ENCODE data around the gene ZNF554.

GRCh38 chr19:2782936-2783780 lies 36.5 kb upstream of the ZNF554 start, which contains the start of gene SGTA:
- TF ChIP-seq CTCF (IDR thresholded peaks at IDR 0.05) (peak in 1 of 3 experiments; percentile 54), POLR2AphosphoS5 (IDR thresholded peaks at IDR 0.05; ENCODE audit: insufficient read depth in 1 of 2, low read depth in 1 of 2) (peak; percentile 96 to 98), POLR2A (IDR thresholded peaks at IDR 0.05) (peak in 1 of 2 donors; percentile 79)
